GM12801 (cell line): ENCODE data around the gene RABEP2.

Source experiments
- TF ChIP-seq, protein P1 (sequence below): IDR thresholded peaks from one replicate; pipeline ENCODE4 v1.5.1; 2011; ENCODE audit warnings: control low read depth; ENCODE audit not compliant: insufficient read length; ENCODE audit errors: extremely low read depth

The RABEP2 gene

DNA sequence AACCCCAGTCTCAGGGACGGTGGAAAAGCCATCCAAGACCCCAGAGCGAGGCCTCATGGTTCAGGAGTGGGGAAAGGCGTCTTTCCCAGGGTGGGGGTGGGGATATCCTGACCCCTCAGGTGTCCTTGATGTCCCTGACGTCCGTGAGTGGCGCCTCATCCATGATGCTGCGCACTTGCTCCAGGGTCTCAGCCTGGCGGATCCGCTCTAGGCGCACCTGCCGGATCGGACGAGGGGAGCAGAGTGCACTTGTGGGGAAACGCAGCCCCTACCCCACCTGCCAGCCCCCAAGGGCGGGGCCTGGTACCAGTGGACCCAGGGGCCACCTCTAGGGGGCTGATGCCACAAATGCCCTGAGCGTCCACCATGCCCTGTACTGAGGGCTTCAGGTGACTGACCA lies 20.2 kb downstream of the RABEP2 start:
- TF ChIP-seq, protein P1, sequence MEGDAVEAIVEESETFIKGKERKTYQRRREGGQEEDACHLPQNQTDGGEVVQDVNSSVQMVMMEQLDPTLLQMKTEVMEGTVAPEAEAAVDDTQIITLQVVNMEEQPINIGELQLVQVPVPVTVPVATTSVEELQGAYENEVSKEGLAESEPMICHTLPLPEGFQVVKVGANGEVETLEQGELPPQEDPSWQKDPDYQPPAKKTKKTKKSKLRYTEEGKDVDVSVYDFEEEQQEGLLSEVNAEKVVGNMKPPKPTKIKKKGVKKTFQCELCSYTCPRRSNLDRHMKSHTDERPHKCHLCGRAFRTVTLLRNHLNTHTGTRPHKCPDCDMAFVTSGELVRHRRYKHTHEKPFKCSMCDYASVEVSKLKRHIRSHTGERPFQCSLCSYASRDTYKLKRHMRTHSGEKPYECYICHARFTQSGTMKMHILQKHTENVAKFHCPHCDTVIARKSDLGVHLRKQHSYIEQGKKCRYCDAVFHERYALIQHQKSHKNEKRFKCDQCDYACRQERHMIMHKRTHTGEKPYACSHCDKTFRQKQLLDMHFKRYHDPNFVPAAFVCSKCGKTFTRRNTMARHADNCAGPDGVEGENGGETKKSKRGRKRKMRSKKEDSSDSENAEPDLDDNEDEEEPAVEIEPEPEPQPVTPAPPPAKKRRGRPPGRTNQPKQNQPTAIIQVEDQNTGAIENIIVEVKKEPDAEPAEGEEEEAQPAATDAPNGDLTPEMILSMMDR: no peak

DNA sequence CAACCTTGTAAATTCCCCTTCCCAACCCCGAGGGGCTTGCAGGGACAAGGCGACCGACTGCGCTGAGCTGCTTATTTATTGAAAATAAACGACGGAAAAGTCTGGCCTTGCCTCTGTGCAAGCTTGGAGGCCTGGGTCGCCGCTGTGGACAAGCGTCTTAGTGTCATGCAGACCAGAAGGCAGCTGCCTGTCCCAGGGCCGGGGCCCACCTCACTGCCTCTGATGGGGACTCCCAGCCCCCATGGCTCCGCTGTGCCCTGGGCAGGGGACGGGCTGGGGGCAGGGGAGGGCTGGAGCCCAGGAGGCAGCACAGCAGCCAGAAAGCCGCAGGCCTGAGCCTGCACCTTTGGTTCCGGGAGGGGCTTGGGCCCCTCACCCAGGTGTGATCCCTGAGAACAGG lies 20.7 kb downstream of the RABEP2 start:
- TF ChIP-seq, protein P1: no peak

DNA sequence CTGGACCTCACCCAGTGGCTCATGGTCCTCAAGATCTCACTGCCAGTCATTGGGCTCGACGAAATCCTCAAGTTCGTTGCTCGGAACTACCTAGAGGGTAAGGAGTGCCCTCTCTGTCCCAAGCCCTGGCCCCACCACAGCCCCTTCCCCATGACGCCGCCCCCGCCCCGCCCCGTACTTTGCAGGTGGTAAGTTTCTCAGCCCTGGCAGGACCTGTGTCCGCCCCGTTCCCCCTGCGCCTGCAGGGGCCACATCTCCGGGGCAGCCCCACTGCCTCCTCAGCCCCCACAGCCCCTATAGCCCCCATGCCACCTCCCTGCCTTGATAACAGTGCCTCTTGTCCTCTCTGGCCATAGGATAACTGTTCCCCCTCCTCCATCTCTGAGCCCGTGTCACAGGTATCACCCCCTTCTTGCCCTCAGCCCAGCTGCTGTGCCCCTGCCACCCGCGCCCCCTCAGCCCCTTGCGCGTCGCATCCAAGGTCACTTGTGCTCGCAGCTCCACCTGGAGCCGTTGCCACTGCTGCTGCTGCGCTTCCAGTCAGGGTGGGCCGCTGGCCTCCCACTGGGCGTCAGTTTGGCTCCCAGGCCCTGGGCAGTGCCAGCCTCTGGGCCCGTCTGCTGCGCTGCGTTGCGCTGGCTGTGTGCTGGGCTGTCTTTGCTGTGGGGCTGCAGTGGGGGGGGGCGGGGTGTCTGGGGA lies 21.5 kb downstream of the RABEP2 start:
- TF ChIP-seq, protein P1: no peak

DNA sequence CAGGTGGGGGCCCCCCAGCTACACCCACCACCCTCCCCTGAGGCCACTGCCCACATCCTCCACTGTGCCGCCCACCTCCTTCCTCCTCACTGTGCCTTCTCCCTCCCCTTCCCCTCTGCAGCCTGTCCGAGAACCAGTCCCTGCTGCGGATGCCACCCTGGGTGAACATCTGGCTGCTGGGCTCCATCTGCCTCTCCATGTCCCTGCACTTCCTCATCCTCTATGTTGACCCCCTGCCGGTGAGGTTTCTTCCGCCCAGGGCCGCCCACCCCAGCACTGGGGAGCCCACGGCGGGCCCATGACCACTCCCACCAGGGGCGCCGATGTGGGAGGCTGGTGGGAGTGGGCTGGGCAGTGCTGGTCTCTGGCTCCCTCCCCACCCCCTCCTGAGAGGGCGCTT lies 22.1 kb downstream of the RABEP2 start:
- TF ChIP-seq, protein P1: no peak

DNA sequence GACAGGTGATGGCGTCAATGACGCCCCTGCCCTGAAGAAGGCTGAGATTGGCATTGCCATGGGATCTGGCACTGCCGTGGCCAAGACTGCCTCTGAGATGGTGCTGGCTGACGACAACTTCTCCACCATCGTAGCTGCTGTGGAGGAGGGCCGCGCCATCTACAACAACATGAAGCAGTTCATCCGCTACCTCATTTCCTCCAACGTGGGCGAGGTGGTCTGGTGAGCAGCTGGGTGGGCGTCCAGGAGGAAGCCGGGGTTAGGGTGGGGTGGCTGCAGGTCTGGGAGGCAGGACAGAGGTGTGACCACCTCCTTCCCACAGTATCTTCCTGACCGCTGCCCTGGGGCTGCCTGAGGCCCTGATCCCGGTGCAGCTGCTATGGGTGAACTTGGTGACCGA lies 23.2 kb downstream of the RABEP2 start:
- TF ChIP-seq, protein P1: no peak

DNA sequence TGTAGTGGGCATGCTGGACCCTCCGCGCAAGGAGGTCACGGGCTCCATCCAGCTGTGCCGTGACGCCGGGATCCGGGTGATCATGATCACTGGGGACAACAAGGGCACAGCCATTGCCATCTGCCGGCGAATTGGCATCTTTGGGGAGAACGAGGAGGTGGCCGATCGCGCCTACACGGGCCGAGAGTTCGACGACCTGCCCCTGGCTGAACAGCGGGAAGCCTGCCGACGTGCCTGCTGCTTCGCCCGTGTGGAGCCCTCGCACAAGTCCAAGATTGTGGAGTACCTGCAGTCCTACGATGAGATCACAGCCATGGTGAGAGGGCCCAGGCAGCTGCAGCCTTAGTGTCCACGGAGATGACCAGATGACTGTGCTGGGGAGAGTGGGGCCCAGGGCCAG lies 24.4 kb downstream of the RABEP2 start:
- TF ChIP-seq, protein P1: no peak

DNA sequence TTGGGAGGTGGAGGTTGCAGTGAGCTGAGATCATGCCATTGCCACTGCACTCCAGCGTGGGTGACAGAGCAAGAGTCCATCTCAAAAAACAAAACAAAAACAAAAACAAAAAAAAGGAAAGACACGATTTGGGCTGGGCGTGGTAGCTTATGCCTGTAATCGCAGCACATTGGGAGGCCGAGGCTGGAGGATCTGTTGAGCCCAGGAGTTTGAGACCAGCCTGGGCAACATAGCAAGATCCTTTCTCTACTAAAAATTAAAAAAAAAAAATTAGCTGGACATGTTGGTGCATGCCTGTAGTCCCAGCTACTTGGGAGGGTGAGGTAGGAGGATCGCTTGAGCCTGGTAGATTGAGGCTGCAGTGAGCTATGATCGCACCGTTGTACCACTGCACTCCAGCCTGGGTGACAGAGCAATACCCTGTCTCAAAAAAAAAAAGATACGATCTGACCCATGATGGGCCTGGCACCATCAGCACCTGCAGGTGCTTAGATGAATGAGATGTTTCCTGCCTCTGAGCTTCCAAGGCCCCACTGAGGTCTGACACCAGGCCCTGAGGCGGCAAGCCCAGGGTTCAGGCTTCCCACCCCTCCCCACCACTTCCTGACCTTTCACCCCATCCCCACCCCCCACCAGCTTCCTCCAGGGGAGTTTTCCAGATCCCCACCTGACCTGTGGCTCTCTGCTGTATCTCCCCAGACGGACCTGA lies 25.0 kb downstream of the RABEP2 start:
- TF ChIP-seq, protein P1: no peak
